ENCODE results near the gene C1QA. TPM values are rescaled to one million over a fixed set of nuclear protein-coding genes. Genes with fewer than 3 reads are reported as not detected.

The C1QA gene
- polyA plus RNA-seq, 1 of the 3 experiments (the other 2 are of a cell fraction), result not detected

- H3K27me3 ChIP-seq (ENCODE audit: insufficient read depth), result no peaks in the 10 kb centered on the region
- TF ChIP-seq MAX (IDR thresholded peaks at IDR 0.05; ENCODE audit: low read depth) (no peak), MXI1 (IDR thresholded peaks at IDR 0.05; ENCODE audit: low read depth, low read length) (no peak), IRF3 (IDR thresholded peaks at IDR 0.05; ENCODE audit: low read depth, low read length) (no peak), JUND (IDR thresholded peaks at IDR 0.05) (no peak), RFX5 (IDR thresholded peaks at IDR 0.05; ENCODE audit: low read length) (no peak), YY1 (IDR thresholded peaks at IDR 0.05; ENCODE audit: low read depth) (no peak), REST (IDR thresholded peaks at IDR 0.05; ENCODE audit: low read depth, low read length) (no peak), FOSL2 (IDR thresholded peaks at IDR 0.05; ENCODE audit: borderline replicate concordance, low read depth) (no peak), FOXJ3 (CRISPR knock-in tag; IDR thresholded peaks at IDR 0.05) (no peak), TEAD4 (IDR thresholded peaks at IDR 0.05; ENCODE audit: borderline replicate concordance, insufficient read depth) (no peak), NFIC (IDR thresholded peaks at IDR 0.05; ENCODE audit: borderline replicate concordance) (no peak), CHD2 (IDR thresholded peaks at IDR 0.05; ENCODE audit: low read length, partially characterized antibody) (no peak), USF1 (IDR thresholded peaks at IDR 0.05; ENCODE audit: borderline replicate concordance, low read depth) (no peak), FOXM1 (IDR thresholded peaks at IDR 0.05; ENCODE audit: low read depth) (no peak)
- H3K9ac ChIP-seq, result no peak overlapping the region
- H3K79me2 ChIP-seq (ENCODE audit: insufficient read depth), result no peaks in the 10 kb centered on the region
- H3K36me3 ChIP-seq (replicated peaks in 1 of 2; ENCODE audit: control insufficient read depth in 1 of 2, insufficient read depth in 2 of 2, low read length in 1 of 2), result no peaks in the 10 kb centered on the region
- H3K4me2 ChIP-seq, result no peak overlapping the region
- WGBS (ENCODE audit: low lambda C conversion rate), result 85% methylated on average over 13 of the region's 13 CpGs
- H3K9me3 ChIP-seq, result no peaks in the 10 kb centered on the region
- H2AFZ ChIP-seq (ENCODE audit: low read depth), result no peak overlapping the region
- POLR2A ChIA-PET, result no interaction called here
- no peaks in the 10 kb centered on the region for H3K9me2 ChIP-seq
- no peak for DNase-seq
- H3F3A ChIP-seq (replicated peaks; ENCODE audit: insufficient read depth), result peaks cover 5% of the 10 kb centered on the region
- no peak overlapping the region for H3K4me3 ChIP-seq (ENCODE audit: low read depth in 2 of 2, low read length in 1 of 2)
- CTCF ChIA-PET, result interaction anchor here (0.9 to 2.7 kb wide), 4 partner anchors 27 to 286 kb away, joined by 3 to 11 read pairs (median 5); no protein-coding TSS in a partner anchor
- H4K20me1 ChIP-seq (ENCODE audit: insufficient read depth), result no peaks in the 10 kb centered on the region
- H3K4me1 ChIP-seq (ENCODE audit: control insufficient read depth in 1 of 2, insufficient read depth in 2 of 2, low read depth in 1 of 2, low read length in 1 of 2), result peaks cover 0 to 5% of the 10 kb centered on the region in 2 experiments; a peak in 1 of 4 replicates
- H3K27ac ChIP-seq (ENCODE audit: low read depth in 2 of 2, low read length in 1 of 2), result no peak overlapping the region
These were observed 41.8 kb downstream of the C1QA start for GRCh38 chr1:22677931-22678896.
